Superior temporal gyrus (tissue), 1 donor: ENCODE measurements around the gene SYT8.
"Not testable (repeated sequence)": the region's sequence is repeated elsewhere in the genome, so short reads cannot be mapped to it uniquely, and the experiment has no call there.

Experiments
- DNase-seq: peaks from one replicate; pipeline ENCODE4 v3.0.0-alpha.2; 2016; ENCODE audit errors: extremely low spot score

Gene SYT8

DNA sequence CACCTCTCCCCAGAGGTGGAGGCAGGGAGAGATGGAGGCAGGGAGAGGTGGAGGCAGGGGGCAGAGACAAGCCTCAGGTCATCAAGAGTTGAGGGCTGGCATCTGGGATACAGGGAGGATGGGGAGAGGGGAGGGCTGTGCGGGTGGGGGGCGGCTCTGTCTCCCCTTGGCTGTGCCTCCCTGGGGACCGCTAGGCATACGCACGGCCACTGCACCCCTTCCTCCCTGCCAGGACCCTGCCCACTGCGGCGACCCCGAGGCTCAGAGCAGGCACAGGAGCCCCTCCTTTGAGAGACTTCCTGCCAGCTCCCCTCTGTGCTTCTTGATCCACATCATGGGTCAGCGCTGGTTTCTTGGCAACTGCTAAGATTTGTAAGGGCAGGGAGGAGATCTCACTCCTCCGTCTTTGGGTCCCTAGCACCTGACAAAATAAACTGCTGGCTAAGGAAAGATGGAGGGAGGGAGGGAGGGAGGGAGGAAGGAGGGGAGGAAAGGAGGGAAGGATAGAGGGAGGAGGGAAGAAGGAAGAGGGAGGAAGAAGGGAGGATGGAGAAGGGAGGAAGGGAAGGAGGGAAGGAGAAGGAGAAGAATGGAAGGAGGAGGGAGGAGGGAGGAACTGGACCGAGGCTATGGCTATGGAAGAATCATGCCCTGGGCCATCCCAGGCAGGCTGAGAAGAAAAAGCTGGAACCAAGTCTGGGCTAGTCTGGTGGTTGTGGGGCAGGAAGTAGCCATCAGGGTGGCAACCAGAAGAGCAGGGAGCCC lies 38.4 kb downstream of the SYT8 start:
- no peak for DNase-seq

GRCh38 chr11:1873813-1874150 lies 39.0 kb downstream of the SYT8 start:
- DNase-seq: not testable (repeated sequence)

GRCh38 chr11:1874441-1875092 lies 39.8 kb downstream of the SYT8 start:
- not testable (repeated sequence) for DNase-seq

- DNase-seq: no peak
Observed at GRCh38 chr11:1875093-1875850, 40.5 kb downstream of the SYT8 start.

DNA sequence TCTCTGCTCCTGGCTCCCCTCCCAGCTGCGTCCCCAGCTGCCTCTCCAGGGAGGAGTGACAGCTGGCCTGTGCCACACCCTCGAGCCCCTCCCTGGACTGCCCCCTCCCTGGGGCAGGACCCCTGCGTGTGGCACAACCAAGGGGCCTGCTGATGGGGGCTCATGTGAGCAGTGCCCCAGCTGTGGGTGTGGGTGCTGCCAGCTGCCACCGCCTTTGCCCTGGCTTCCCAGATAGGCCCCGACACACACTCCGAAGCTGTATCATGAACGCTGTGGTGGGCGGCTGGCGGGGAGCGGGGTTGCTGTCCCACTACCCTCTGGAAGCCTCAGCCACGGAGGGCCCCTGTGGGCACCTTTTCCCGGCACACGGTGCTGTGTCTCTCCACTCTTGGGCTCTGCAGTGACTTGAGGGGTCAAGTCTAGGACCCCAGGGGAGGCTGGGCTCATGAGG lies 41.1 kb downstream of the SYT8 start:
- not testable (repeated sequence) for DNase-seq

DNA sequence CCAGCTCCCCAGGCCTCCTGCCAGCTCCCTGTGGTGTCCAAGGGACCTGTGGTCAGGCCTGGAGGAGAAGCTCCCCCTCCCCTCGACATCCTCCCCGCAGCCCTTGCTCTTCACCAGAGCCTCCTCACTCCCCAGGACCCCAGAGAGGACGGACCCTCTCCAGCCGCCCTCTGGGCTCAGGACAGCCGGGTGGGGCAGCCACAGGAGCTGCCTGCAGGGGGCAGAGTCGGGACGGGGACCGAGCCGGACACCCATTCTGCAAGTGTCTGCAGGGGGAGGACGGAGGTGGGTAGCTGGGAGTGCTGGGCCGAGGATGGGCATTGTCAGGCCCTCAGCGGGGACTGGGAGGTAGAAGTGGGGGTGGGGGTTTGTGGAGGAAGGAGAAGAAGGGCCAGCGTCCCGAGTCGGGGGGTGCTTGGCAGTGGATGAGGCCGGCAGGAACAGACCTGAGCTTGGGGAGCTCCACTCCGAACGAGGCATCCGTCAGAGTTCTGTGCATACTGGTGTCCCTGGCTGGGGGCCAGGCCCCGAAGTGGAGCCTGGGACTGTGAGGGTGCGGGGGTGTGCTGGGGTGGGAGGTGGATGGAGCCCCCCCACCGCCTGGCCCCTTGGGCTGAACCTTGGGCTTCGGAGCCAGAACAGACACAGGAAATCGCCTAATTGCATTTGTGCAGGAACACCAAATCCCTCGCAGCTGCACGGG lies 41.7 kb downstream of the SYT8 start:
- DNase-seq: no peak

DNA sequence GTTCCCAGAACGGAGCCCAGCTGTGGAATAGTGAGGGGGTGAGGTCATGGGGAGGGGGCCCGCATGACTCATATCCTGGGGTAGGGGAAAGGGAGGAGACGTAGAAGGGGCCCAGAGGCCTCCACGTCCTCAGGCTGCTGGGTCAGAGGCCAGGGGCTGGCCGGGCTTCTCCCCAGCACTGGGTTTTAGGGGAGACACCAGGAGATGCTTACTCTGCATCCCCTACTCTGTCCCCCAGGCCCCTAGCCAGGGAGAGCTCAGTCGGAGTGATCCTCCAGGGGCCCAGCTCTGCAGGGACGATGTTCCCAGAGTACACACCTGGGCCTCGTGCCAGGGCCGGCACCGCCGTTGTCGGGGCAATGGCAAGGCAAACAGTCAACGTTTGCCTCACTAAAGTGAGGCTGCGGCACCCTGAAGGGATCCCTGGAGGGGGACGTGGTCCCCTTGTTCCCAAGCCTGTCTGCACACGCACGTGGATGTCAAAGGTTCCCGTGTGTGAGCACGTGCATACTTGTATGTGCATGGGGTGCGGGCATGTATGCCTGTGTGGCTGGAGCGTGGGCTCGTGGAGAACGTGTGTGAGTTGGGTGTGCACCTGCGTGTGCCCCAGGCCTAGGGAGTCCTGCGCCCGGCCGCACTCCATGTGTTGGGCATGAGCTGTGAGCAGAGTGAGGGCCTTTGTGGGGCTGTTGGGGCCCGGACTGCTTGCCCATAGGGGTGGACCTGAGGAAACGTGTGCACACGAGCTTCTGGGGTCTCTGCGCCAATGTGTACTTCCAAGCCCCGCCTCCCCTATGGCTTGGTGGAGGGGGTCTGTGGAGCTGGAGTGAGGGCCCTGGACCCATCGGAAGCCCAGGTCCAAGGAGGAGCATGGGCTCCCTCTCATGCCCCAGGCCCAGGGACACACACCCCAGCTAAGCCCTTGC lies 42.7 kb downstream of the SYT8 start:
- no peak for DNase-seq

- no peak for DNase-seq
Observed at GRCh38 chr11:1878137-1879031, 43.6 kb downstream of the SYT8 start.

DNA sequence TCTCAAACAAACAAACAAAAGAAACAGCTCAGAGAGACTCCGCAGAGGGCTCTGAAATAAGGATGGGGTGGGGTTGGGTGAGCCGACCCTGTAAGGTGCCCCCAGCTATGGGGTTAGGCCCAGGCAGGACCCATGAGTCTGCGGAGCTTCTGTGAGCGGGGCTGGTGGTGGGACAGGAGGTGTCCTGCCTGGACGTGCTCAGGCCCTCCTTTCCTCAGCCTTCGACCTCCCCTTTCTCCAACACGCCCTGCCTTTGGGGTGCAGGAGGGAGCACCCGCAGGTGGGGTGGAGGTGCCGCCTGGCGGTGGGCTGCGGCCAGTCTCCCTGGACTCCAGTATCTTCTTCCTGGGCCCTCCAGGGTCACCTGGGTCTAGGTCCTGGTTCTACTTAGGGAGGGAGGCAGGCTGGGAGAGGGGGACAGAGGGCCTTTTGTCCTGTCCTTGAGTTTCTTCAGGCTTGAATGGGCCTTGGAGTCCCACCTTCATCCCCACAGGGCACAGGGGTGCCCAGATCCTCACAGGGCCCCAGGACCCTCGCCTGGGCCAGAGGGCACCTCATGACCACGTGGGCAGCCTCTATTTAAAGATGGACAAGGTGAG lies 44.7 kb downstream of the SYT8 start:
- DNase-seq: no peak

GRCh38 chr11:1879941-1880720 lies 45.3 kb downstream of the SYT8 start:
- DNase-seq: no peak

DNA sequence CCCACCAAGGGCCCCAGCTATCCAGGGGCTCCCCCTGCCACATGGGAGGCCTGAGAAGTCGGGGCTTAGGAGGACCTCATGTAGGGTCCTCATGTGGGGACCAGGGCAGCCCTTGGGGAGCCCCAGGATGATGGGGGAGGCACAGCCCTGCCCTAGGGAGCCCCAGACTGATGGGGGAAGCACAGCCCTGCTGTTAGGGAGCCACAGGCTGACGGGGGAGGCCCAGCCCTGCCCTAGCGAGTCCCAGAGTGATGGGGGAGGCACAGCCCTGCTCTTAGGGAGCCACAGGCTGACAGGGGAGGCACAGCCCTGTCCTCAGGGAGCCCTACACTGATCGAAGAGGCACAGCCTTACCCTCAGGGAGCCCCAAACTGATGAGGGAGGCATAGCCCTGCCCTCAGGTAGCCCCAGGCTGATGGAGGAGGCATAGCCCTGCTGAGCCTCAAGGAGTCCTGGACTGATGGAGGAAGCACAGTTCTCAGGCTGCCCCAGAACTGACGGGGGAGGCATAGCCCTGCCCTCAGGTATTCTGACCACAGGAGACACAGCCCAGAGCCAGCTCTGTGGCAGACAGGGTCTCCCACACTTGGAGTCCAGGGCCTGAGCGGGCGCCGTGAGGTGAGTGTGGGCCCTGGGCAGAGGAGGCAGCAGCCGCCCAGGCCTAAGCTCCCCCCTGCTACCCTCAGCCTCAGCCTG lies 46.1 kb downstream of the SYT8 start:
- no peak for DNase-seq

DNA sequence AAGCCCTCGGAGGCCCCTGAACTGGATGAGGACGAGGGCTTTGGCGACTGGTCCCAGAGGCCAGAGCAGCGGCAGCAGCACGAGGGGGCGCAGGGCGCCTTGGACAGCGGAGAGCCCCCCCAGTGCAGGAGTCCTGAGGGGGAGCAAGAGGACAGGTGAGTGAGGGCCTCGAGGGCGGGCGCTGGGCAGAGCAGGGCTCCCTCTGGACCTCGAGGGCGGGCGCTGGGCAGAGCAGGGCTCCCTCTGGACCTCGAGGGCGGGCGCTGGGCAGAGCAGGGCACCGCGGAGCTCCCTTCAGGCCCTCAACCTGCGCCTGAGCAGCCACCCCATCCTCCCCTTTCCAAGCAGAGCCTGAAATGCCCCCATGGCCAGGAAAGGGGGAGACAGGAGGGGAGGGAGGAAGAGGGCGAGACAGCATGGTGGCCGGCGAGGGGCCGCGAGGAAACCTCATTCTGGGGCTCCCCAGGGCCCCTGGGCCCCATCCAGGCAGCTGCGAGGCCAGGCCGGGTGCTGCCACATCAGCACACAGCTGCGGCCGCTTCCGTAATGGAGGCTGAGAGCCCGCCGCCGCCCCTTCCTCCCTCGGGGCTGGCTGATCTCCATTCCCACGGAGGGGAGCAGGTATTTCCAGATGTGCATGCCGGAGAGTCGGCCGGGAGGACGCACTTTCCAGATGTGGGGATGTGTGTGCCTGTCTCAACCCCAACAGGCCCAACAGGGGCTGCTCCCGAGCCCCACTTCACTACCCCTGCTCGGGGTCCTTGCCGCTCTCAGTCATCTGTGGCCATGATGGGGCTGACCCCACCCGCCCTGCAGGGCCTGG lies 46.9 kb downstream of the SYT8 start:
- no peak for DNase-seq

DNA sequence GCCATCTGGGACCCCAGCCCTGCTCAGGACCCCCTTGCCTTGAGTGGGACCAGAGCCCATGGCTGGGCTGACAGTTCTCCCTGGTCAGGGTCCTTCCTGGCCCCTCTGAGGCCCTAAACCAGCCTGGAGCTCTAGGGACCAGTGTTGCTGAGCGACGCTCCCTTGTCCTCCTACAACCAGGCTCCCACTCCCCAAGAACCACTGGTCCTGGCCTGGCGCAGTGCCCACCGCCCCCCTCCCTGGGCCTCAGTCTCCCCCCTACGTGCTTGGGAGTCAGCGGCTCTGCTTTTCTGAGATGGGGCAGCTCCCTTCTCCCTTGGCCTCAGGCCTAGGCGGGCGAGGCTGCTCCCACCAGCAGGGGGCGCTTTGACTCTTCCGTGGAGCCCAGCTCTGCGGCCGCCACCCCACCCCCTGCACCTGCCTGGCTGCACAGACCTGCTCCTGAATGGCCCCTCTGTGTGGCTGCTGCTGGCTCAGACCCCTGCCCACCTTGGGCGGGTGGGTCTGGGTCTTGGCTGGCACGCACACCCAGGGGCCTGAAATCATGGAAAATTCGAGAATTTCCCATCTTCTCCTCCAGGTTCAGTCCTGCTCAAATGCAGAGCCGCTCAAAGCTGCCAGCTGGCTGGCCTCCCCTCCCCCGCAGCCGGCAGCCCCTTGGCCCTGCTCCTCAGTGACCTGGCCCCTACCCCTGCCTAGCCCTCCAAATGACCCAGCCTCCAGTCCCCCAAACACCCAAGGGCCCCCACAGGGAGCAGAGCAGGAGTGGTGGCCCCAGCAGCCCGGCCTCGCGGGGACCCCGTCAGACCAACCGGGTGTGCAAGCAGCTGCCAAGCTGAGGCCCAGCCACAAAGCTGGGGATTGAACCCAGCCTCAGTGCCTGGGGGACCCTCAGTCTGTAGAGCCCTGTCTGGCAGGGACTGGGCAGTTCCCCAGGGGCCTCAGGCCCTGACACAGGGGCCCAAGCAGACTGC lies 47.8 kb downstream of the SYT8 start:
- DNase-seq: peak; percentile 78

DNA sequence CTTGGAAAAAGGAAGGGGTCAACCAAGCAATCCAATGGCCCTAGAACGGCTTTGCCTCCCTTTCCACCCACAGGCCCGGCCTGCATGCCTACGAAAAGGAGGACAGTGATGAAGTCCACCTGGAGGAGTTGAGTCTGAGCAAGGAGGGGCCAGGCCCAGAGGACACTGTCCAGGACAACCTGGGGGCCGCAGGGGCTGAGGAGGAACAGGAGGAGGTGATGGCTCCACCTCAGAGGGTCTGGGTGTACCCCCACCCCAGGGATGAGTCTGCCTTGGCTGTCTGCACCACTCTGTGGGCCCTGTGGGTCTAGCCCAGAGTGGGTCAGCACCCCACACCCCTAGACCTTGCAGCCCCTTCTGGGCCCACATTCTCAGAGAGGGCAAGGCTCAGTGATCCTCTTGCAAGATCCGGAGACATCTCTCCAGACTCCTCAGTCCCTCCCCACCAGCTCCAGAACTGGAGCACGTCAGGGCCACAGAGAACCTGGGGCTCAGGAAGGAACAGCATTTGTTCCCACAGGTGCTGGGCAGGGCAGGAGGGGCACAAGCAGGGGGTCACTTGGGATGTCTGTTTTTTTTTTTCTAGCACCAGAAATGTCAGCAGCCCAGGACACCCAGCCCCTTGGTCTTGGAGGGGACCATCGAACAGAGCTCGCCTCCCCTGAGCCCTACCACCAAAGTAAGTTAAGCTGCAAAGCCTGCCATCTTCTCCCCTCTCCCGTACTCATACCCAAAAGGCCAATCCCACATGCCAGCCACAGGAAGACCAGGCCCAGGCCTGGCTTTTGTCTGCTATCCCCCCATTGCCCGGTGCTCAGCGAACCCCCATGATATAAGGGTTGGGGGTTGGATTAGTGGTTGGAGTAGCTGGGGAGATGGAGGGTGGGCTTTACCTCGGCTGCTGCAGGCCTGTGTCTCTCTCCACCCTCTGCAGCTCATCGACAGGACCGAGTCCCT lies 48.8 kb downstream of the SYT8 start:
- no peak for DNase-seq

GRCh38 chr11:1884303-1884700 lies 49.5 kb downstream of the SYT8 start:
- DNase-seq: no peak
